Measurements from ENCODE around the gene GABPB1.

The GABPB1 gene

DNA sequence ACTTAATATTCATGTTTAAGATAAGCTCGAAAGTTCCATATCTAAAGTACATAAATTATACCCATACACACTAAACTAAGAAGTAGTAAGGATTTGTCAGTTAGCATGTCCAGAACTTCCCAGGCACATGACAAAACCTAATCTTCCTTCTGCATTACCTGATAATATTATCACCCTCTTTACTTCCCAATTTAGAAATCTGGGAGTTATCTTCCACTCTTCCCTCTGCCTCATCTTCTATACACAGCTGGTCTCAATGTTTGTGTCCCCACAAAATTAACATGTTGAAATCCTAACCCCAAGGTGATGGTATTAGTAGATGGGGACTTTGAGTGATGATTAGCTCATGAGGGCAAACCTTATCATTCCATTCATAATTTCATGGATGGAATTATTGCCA is 15.3 kb downstream of the GABPB1 start:
- H3K4me3 ChIP-seq (ENCODE audit: low read depth, low read length), result no peak overlapping the region
- no peak overlapping the region for H4K8ac ChIP-seq (ENCODE audit: low read depth, low read length)
- H3K14ac ChIP-seq (ENCODE audit: low read length), result no peak overlapping the region
- no peak for DNase-seq
- H3K18ac ChIP-seq (ENCODE audit: low read length), result no peak overlapping the region
- no peak overlapping the region for H3K4ac ChIP-seq (ENCODE audit: low read depth, low read length)
- H2BK120ac ChIP-seq (ENCODE audit: insufficient read depth, low read length, poor library complexity), result no peak overlapping the region
- H3K4me1 ChIP-seq (ENCODE audit: control insufficient read depth in 1 of 2, insufficient read depth in 2 of 2, low read length in 2 of 2), result no peaks in the 10 kb centered on the region
- H2BK12ac ChIP-seq (ENCODE audit: low read length), result no peak overlapping the region
- no peak overlapping the region for H3K23ac ChIP-seq (ENCODE audit: low read length)
- no peak overlapping the region for H2AK5ac ChIP-seq (ENCODE audit: low read length)
- H3K79me1 ChIP-seq (ENCODE audit: low read length), result no peaks in the 10 kb centered on the region
- no peak overlapping the region for H4K91ac ChIP-seq (ENCODE audit: low read depth, low read length)
- no peak overlapping the region for H3K4me2 ChIP-seq (ENCODE audit: low read length)
- H3K9ac ChIP-seq (ENCODE audit: low read length), result no peak overlapping the region
- H3K27me3 ChIP-seq (ENCODE audit: insufficient read depth, low read length), result no peaks in the 10 kb centered on the region
- H2AFZ ChIP-seq (ENCODE audit: insufficient read depth, low read length, poor library complexity), result no peak overlapping the region
- H3K79me2 ChIP-seq (ENCODE audit: control insufficient read depth, insufficient read depth, low read length, poor library complexity), result no peaks in the 10 kb centered on the region
- no peak overlapping the region for H3K27ac ChIP-seq (ENCODE audit: low read depth, low read length)
- peaks cover 2 to 6% of the 10 kb centered on the region in 2 experiments for H3K36me3 ChIP-seq (ENCODE audit: control insufficient read depth in 1 of 2, insufficient read depth in 2 of 2, low read length in 2 of 2)
- H3K9me3 ChIP-seq (ENCODE audit: insufficient read depth, low read depth, low read length), result no peaks in the 10 kb centered on the region
- no peak overlapping the region for H2BK5ac ChIP-seq (ENCODE audit: low read depth, low read length, poor library complexity)
- no CpG with 5 or more reads among the region's 1 CpG for WGBS (ENCODE audit: extremely low coverage, insufficient coverage, insufficient read length)
- no peak overlapping the region for H4K12ac ChIP-seq (ENCODE audit: low read depth, low read length)

DNA sequence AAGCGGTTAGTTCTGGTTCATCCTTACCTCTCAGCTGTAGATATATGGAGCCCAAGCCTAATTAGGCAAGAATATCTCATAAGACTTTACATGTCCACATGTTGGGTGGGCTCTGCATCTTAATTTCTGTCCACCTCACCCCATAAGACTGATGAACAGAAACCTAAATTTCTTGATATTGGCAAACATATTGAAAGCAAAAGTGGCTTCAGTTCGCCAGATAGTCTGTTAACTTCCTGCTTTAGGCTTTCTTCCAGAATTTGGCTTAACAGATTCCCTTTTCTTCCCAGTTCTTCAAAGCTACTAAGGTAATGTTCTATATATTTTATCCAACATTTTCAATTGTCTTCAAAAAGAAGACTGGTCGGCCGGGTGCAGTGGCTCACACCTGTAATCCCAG is 19.7 kb downstream of the GABPB1 start:
- H3K4ac ChIP-seq (ENCODE audit: low read depth, low read length), result no peak overlapping the region
- no peak overlapping the region for H3K4me3 ChIP-seq (ENCODE audit: low read depth, low read length)
- no peaks in the 10 kb centered on the region for H3K4me1 ChIP-seq (ENCODE audit: control insufficient read depth in 1 of 2, insufficient read depth in 2 of 2, low read length in 2 of 2)
- no peak overlapping the region for H4K12ac ChIP-seq (ENCODE audit: low read depth, low read length)
- no peak overlapping the region for H3K18ac ChIP-seq (ENCODE audit: low read length)
- H4K8ac ChIP-seq (ENCODE audit: low read depth, low read length), result no peak overlapping the region
- H2BK12ac ChIP-seq (ENCODE audit: low read length), result no peak overlapping the region
- H3K14ac ChIP-seq (ENCODE audit: low read length), result no peak overlapping the region
- H3K23ac ChIP-seq (ENCODE audit: low read length), result no peak overlapping the region
- no peak overlapping the region for H3K27ac ChIP-seq (ENCODE audit: low read depth, low read length)
- peaks cover 2 to 6% of the 10 kb centered on the region in 2 experiments for H3K36me3 ChIP-seq (ENCODE audit: control insufficient read depth in 1 of 2, insufficient read depth in 2 of 2, low read length in 2 of 2)
- no CpG with 5 or more reads among the region's 4 CpGs for WGBS (ENCODE audit: extremely low coverage, insufficient coverage, insufficient read length)
- no peak for DNase-seq
- H3K9me3 ChIP-seq (ENCODE audit: insufficient read depth, low read depth, low read length), result no peaks in the 10 kb centered on the region
- H3K4me2 ChIP-seq (ENCODE audit: low read length), result no peak overlapping the region
- H2BK5ac ChIP-seq (ENCODE audit: low read depth, low read length, poor library complexity), result no peak overlapping the region
- no peaks in the 10 kb centered on the region for H3K79me1 ChIP-seq (ENCODE audit: low read length)
- no peak overlapping the region for H4K91ac ChIP-seq (ENCODE audit: low read depth, low read length)
- H2AFZ ChIP-seq (ENCODE audit: insufficient read depth, low read length, poor library complexity), result no peak overlapping the region
- no peak overlapping the region for H2AK5ac ChIP-seq (ENCODE audit: low read length)
- no peaks in the 10 kb centered on the region for H3K79me2 ChIP-seq (ENCODE audit: control insufficient read depth, insufficient read depth, low read length, poor library complexity)
- H3K9ac ChIP-seq (ENCODE audit: low read length), result no peak overlapping the region
- H3K27me3 ChIP-seq (ENCODE audit: insufficient read depth, low read length), result no peaks in the 10 kb centered on the region
- H2BK120ac ChIP-seq (ENCODE audit: insufficient read depth, low read length, poor library complexity), result no peak overlapping the region

DNA sequence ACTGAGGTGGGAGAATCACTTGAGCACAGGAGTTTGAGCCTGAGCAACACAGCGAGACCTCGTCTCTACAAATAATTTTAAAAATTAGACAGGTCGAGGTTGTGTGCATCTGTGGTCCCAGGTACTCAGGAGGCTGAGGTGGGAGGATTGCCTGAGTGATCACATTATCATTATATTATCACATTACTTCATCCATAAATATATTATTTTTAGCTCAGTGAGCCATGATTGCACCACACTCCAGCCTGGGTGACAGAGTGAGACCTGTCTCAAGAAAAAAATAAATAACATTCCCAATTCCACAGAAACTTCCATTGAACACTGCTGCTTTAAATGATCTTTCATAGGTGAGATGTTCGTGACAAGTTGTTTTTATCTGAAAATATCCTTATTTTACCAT is 21.8 kb downstream of the GABPB1 start:
- H2BK12ac ChIP-seq (ENCODE audit: low read length), result no peak overlapping the region
- H3K4me1 ChIP-seq (ENCODE audit: control insufficient read depth in 1 of 2, insufficient read depth in 2 of 2, low read length in 2 of 2), result no peaks in the 10 kb centered on the region
- no peak overlapping the region for H4K91ac ChIP-seq (ENCODE audit: low read depth, low read length)
- H2BK120ac ChIP-seq (ENCODE audit: insufficient read depth, low read length, poor library complexity), result no peak overlapping the region
- no peaks in the 10 kb centered on the region for H3K79me1 ChIP-seq (ENCODE audit: low read length)
- H4K8ac ChIP-seq (ENCODE audit: low read depth, low read length), result no peak overlapping the region
- H3K14ac ChIP-seq (ENCODE audit: low read length), result no peak overlapping the region
- no peak overlapping the region for H2AK5ac ChIP-seq (ENCODE audit: low read length)
- peaks cover 2% of the 10 kb centered on the region in 2 experiments for H3K36me3 ChIP-seq (ENCODE audit: control insufficient read depth in 1 of 2, insufficient read depth in 2 of 2, low read length in 2 of 2)
- no CpG with 5 or more reads among the region's 4 CpGs for WGBS (ENCODE audit: extremely low coverage, insufficient coverage, insufficient read length)
- no peak overlapping the region for H4K12ac ChIP-seq (ENCODE audit: low read depth, low read length)
- no peak overlapping the region for H3K9ac ChIP-seq (ENCODE audit: low read length)
- H3K4ac ChIP-seq (ENCODE audit: low read depth, low read length), result no peak overlapping the region
- no peak overlapping the region for H2BK5ac ChIP-seq (ENCODE audit: low read depth, low read length, poor library complexity)
- H3K4me3 ChIP-seq (ENCODE audit: low read depth, low read length), result no peak overlapping the region
- no peak for DNase-seq
- H3K27me3 ChIP-seq (ENCODE audit: insufficient read depth, low read length), result no peaks in the 10 kb centered on the region
- H3K18ac ChIP-seq (ENCODE audit: low read length), result no peak overlapping the region
- H3K23ac ChIP-seq (ENCODE audit: low read length), result no peak overlapping the region
- H2AFZ ChIP-seq (ENCODE audit: insufficient read depth, low read length, poor library complexity), result no peak overlapping the region
- H3K4me2 ChIP-seq (ENCODE audit: low read length), result no peak overlapping the region
- no peak overlapping the region for H3K27ac ChIP-seq (ENCODE audit: low read depth, low read length)
- H3K79me2 ChIP-seq (ENCODE audit: control insufficient read depth, insufficient read depth, low read length, poor library complexity), result no peaks in the 10 kb centered on the region
- no peaks in the 10 kb centered on the region for H3K9me3 ChIP-seq (ENCODE audit: insufficient read depth, low read depth, low read length)

DNA sequence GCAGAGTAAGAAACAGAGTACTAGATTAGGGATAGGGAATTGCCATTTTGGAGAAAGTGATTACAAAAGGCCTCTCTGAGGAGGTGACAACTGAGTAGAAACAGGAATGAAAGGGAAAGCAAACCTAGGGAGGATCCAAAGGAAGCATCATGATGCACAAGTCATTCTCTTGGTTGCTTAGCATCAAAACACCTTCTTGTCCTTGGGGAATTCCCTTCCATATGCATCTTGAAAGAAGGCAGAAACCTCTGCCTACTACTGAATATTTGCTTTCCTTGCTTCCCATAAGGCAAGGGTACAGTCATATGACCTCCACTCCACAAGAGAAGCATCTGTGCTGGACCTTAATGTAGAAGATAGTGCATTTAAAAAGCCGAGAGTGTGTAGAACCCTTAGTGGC is 24.1 kb downstream of the GABPB1 start:
- H2BK120ac ChIP-seq (ENCODE audit: insufficient read depth, low read length, poor library complexity), result no peak overlapping the region
- DNase-seq, result peak in 1 of 2 donors; percentile 3
- H3K4ac ChIP-seq (ENCODE audit: low read depth, low read length), result no peak overlapping the region
- WGBS (ENCODE audit: extremely low coverage, insufficient coverage, insufficient read length), result no CpG with 5 or more reads among the region's 1 CpG
- H3K23ac ChIP-seq (ENCODE audit: low read length), result no peak overlapping the region
- H2AK5ac ChIP-seq (ENCODE audit: low read length), result no peak overlapping the region
- H3K4me2 ChIP-seq (ENCODE audit: low read length), result no peak overlapping the region
- H3K18ac ChIP-seq (ENCODE audit: low read length), result no peak overlapping the region
- no peaks in the 10 kb centered on the region for H3K4me1 ChIP-seq (ENCODE audit: control insufficient read depth in 1 of 2, insufficient read depth in 2 of 2, low read length in 2 of 2)
- no peaks in the 10 kb centered on the region for H3K79me2 ChIP-seq (ENCODE audit: control insufficient read depth, insufficient read depth, low read length, poor library complexity)
- no peak overlapping the region for H2BK12ac ChIP-seq (ENCODE audit: low read length)
- H3K27ac ChIP-seq (ENCODE audit: low read depth, low read length), result no peak overlapping the region
- H3K9me3 ChIP-seq (ENCODE audit: insufficient read depth, low read depth, low read length), result no peaks in the 10 kb centered on the region
- H3K79me1 ChIP-seq (ENCODE audit: low read length), result no peaks in the 10 kb centered on the region
- no peak overlapping the region for H3K9ac ChIP-seq (ENCODE audit: low read length)
- H3K4me3 ChIP-seq (ENCODE audit: low read depth, low read length), result no peak overlapping the region
- H3K27me3 ChIP-seq (ENCODE audit: insufficient read depth, low read length), result no peaks in the 10 kb centered on the region
- H3K14ac ChIP-seq (ENCODE audit: low read length), result no peak overlapping the region
- no peak overlapping the region for H4K12ac ChIP-seq (ENCODE audit: low read depth, low read length)
- H2AFZ ChIP-seq (ENCODE audit: insufficient read depth, low read length, poor library complexity), result no peak overlapping the region
- no peaks in the 10 kb centered on the region for H3K36me3 ChIP-seq (ENCODE audit: control insufficient read depth in 1 of 2, insufficient read depth in 2 of 2, low read length in 2 of 2)
- no peak overlapping the region for H4K91ac ChIP-seq (ENCODE audit: low read depth, low read length)
- no peak overlapping the region for H4K8ac ChIP-seq (ENCODE audit: low read depth, low read length)
- H2BK5ac ChIP-seq (ENCODE audit: low read depth, low read length, poor library complexity), result no peak overlapping the region

Data from trophoblast cell (in vitro differentiated cells and primary cell).